ENCODE measurements around the gene PRLH.

GRCh38 chr2:237603049-237603717 lies 36.8 kb downstream of the PRLH start:
- TF ChIP-seq CTCF (conservative IDR thresholded peaks at IDR 0.05; ENCODE audit: low read length), result no peak
- no peak for TF ChIP-seq EZH2phosphoT487 (IDR thresholded peaks at IDR 0.05; ENCODE audit: borderline replicate concordance)
